BJ (cell line): Measurements from ENCODE around the gene TPRN. TPM values are rescaled to one million over a fixed set of nuclear protein-coding genes. Genes with fewer than 3 reads are reported as not detected.

Experiments used
- CTCF ChIA-PET: fragments of 350-600 bp; formaldehyde crosslinking; extraction: SDS; loops from one replicate; lab custom pipeline; 2021; ENCODE audit warnings: antibody characterized with exemption, inconsistent platforms; lab: Yijun Ruan, JAX
- POLR2A ChIA-PET: fragments of 300-600 bp; sonication (Branson Sonifier 250); formaldehyde crosslinking; extraction: SDS; loops from one replicate; lab custom pipeline; 2021; ENCODE audit warnings: antibody characterized with exemption; lab: Charles Lee
- DNase-seq: peaks from one replicate; pipeline ENCODE4 v3.0.0-alpha.2; 2011; ENCODE audit warnings: low read depth
- H3K27me3 ChIP-seq: 2 replicates; pipeline ENCODE4 v1.6.0; 2011; ENCODE audit warnings: low read length; ENCODE audit not compliant: control insufficient read depth, insufficient read depth
- H3K36me3 ChIP-seq: 2 replicates; pipeline ENCODE4 v1.5.1; 2011; ENCODE audit warnings: low read length; ENCODE audit not compliant: control insufficient read depth, insufficient read depth
- H3K4me3 ChIP-seq: 2 replicates; pipeline ENCODE4 v1.5.1; 2011; ENCODE audit warnings: low read depth, mild to moderate bottlenecking, control low read depth, low read length
- CTCF ChIP-seq: IDR thresholded peaks from 2 replicates; pipeline ENCODE4 v1.5.1; 2011; ENCODE audit warnings: low read depth, mild to moderate bottlenecking, control low read depth, inconsistent platforms, low read length, moderate library complexity; ENCODE audit not compliant: insufficient read depth
- polyA plus RNA-seq: library from polyadenylated mRNA; depleted of rRNA; stranded (reverse); fragments of >200 nt; gene quantifications from 2 replicates; pipeline ENCODE4 v1.2.3, GENCODE V29; 2011

Gene TPRN
- polyA plus RNA-seq, 1 experiment, result 3.5 TPM

GRCh38 chr9:137148242-137148641 is 52.3 kb downstream of the TPRN start:
- Histone ChIP-seq H3K4me3 (no peak overlapping the region), H3K27me3 (0 out of 2 replicates have a peak, but pooled peaks cover 3% of the 10 kb centered on the region), H3K36me3 (no peaks in the 10 kb centered on the region)
- CTCF ChIA-PET, result no interaction called here
- TF ChIP-seq CTCF, result no peak
- POLR2A ChIA-PET, result no interaction called here
- no peak for DNase-seq

GRCh38 chr9:137147793-137148160 is 52.8 kb downstream of the TPRN start:
- Histone ChIP-seq H3K4me3 (no peak overlapping the region), H3K36me3 (no peaks in the 10 kb centered on the region), H3K27me3 (0 out of 2 replicates have a peak, but pooled peaks cover 3% of the 10 kb centered on the region)
- TF ChIP-seq CTCF, result no peak
- POLR2A ChIA-PET, result no interaction called here
- CTCF ChIA-PET, result no interaction called here
- no peak for DNase-seq

GRCh38 chr9:137147091-137147792 is 53.3 kb downstream of the TPRN start:
- Histone ChIP-seq H3K27me3 (0 out of 2 replicates have a peak, but pooled peaks cover 3% of the 10 kb centered on the region), H3K4me3 (no peak overlapping the region), H3K36me3 (no peaks in the 10 kb centered on the region)
- TF ChIP-seq CTCF, result no peak
- POLR2A ChIA-PET, result no interaction called here
- DNase-seq, result no peak
- CTCF ChIA-PET, result no interaction called here

- no peak for DNase-seq
- H3K4me3 ChIP-seq, result no peak overlapping the region
- H3K27me3 ChIP-seq, result 0 out of 2 replicates have a peak, but pooled peaks cover 3% of the 10 kb centered on the region
- POLR2A ChIA-PET, result no interaction called here
- no peaks in the 10 kb centered on the region for H3K36me3 ChIP-seq
- no peak for TF ChIP-seq CTCF
- CTCF ChIA-PET, result interaction anchor here (0.9 kb wide), 1 partner anchor 10 kb away, joined by 3 read pairs; no protein-coding TSS in a partner anchor
Observed at GRCh38 chr9:137146527-137146918, 54.0 kb downstream of the TPRN start.

GRCh38 chr9:137145731-137146526 is 54.6 kb downstream of the TPRN start:
- ChIA-PET CTCF (interaction anchor here (0.9 kb wide), 1 partner anchor 10 kb away, joined by 3 read pairs; no protein-coding TSS in a partner anchor), POLR2A (no interaction called here)
- Histone ChIP-seq H3K27me3 (peaks cover 6% of the 10 kb centered on the region), H3K4me3 (no peak overlapping the region), H3K36me3 (no peaks in the 10 kb centered on the region)
- DNase-seq, result no peak
- no peak for TF ChIP-seq CTCF
